Measurements from ENCODE around the gene DCAF12. TPM values are rescaled to one million over a fixed set of nuclear protein-coding genes. Genes with fewer than 3 reads are reported as not detected.

The DCAF12 gene
- polyA plus RNA-seq, 1 donor (not counting 4 experiments of a cell fraction or from before 2014, with no cell fraction given): 33.0 TPM

- H4K20me1 ChIP-seq (ENCODE audit: control insufficient read depth, extremely low read depth, insufficient read depth, low read length): no peaks in the 10 kb centered on the region
- H3K4me3 ChIP-seq (ENCODE audit: control insufficient read depth in 2 of 3, extremely low read depth in 1 of 3, insufficient read depth in 2 of 3, low read depth in 1 of 3, low read length in 3 of 3): no peak overlapping the region
- TF ChIP-seq, protein P1, sequence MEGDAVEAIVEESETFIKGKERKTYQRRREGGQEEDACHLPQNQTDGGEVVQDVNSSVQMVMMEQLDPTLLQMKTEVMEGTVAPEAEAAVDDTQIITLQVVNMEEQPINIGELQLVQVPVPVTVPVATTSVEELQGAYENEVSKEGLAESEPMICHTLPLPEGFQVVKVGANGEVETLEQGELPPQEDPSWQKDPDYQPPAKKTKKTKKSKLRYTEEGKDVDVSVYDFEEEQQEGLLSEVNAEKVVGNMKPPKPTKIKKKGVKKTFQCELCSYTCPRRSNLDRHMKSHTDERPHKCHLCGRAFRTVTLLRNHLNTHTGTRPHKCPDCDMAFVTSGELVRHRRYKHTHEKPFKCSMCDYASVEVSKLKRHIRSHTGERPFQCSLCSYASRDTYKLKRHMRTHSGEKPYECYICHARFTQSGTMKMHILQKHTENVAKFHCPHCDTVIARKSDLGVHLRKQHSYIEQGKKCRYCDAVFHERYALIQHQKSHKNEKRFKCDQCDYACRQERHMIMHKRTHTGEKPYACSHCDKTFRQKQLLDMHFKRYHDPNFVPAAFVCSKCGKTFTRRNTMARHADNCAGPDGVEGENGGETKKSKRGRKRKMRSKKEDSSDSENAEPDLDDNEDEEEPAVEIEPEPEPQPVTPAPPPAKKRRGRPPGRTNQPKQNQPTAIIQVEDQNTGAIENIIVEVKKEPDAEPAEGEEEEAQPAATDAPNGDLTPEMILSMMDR (optimal IDR thresholded peaks at IDR 0.05 in 1 of 3, IDR thresholded peaks at IDR 0.05 in 1 of 3, conservative IDR thresholded peaks at IDR 0.05 in 1 of 3; ENCODE audit: extremely low read depth in 1 of 3, insufficient read depth in 2 of 3, low read length in 3 of 3): no peak
- no peak for TF ChIP-seq EZH2 (IDR thresholded peaks at IDR 0.05; ENCODE audit: low read length)
- no peaks in the 10 kb centered on the region for H3K79me2 ChIP-seq (ENCODE audit: control insufficient read depth, insufficient read depth, low read length)
- H3K9me3 ChIP-seq (ENCODE audit: control insufficient read depth, low read depth, low read length): no peaks in the 10 kb centered on the region
- no peak for FAIRE-seq
- H3K27me3 ChIP-seq (ENCODE audit: control insufficient read depth, extremely low read depth, insufficient read depth, low read length): no peaks in the 10 kb centered on the region
- peaks cover 26 to 32% of the 10 kb centered on the region in 2 experiments for H3K36me3 ChIP-seq (ENCODE audit: control insufficient read depth in 2 of 2, extremely low read depth in 1 of 2, insufficient read depth in 2 of 2, low read length in 2 of 2)
- H3K27ac ChIP-seq (ENCODE audit: control insufficient read depth, insufficient read depth, low read length): no peak overlapping the region
- dilution Hi-C loops (cut with MboI; ENCODE audit: extremely low pct_ligation_motif_present, low sequenced_read_pairs): no loop called here
- no peak for DNase-seq (ENCODE audit: low read depth, low spot score)
- no peaks in the 10 kb centered on the region for H3K9me1 ChIP-seq (ENCODE audit: control insufficient read depth, extremely low read depth, insufficient read depth, low read length)
- no peak overlapping the region for H3K4me2 ChIP-seq (ENCODE audit: control insufficient read depth, extremely low read depth, insufficient read depth, low read depth, low read length)
- no peak overlapping the region for H3K9ac ChIP-seq (ENCODE audit: control insufficient read depth, extremely low read depth, insufficient read depth, low read length)
- no peaks in the 10 kb centered on the region for H3K4me1 ChIP-seq (ENCODE audit: control insufficient read depth, extremely low read depth, insufficient read depth, low read length)
- H2AFZ ChIP-seq (ENCODE audit: control insufficient read depth, low read length): no peak overlapping the region
Measured at GRCh38 chr9:34085581-34086500, 40.7 kb downstream of the DCAF12 start.

- Histone ChIP-seq H4K20me1 (ENCODE audit: control insufficient read depth, extremely low read depth, insufficient read depth, low read length) (no peaks in the 10 kb centered on the region), H3K27ac (ENCODE audit: control insufficient read depth, insufficient read depth, low read length) (no peak overlapping the region), H3K79me2 (ENCODE audit: control insufficient read depth, insufficient read depth, low read length) (no peaks in the 10 kb centered on the region), H3K36me3 (ENCODE audit: control insufficient read depth in 2 of 2, extremely low read depth in 1 of 2, insufficient read depth in 2 of 2, low read length in 2 of 2) (peaks cover 24 to 30% of the 10 kb centered on the region in 2 experiments), H3K4me1 (ENCODE audit: control insufficient read depth, extremely low read depth, insufficient read depth, low read length) (no peaks in the 10 kb centered on the region), H3K4me3 (ENCODE audit: control insufficient read depth in 2 of 3, extremely low read depth in 1 of 3, insufficient read depth in 2 of 3, low read depth in 1 of 3, low read length in 3 of 3) (no peak overlapping the region), H3K4me2 (ENCODE audit: control insufficient read depth, extremely low read depth, insufficient read depth, low read depth, low read length) (no peak overlapping the region), H3K9me3 (ENCODE audit: control insufficient read depth, low read depth, low read length) (no peaks in the 10 kb centered on the region), H2AFZ (ENCODE audit: control insufficient read depth, low read length) (no peak overlapping the region), H3K9ac (ENCODE audit: control insufficient read depth, extremely low read depth, insufficient read depth, low read length) (no peak overlapping the region), H3K9me1 (ENCODE audit: control insufficient read depth, extremely low read depth, insufficient read depth, low read length) (no peaks in the 10 kb centered on the region), H3K27me3 (ENCODE audit: control insufficient read depth, extremely low read depth, insufficient read depth, low read length) (no peaks in the 10 kb centered on the region)
- no peak for DNase-seq (ENCODE audit: low read depth, low spot score)
- dilution Hi-C loops (cut with MboI; ENCODE audit: extremely low pct_ligation_motif_present, low sequenced_read_pairs): no loop called here
- TF ChIP-seq EZH2 (IDR thresholded peaks at IDR 0.05; ENCODE audit: low read length): no peak
- TF ChIP-seq, protein P1 (optimal IDR thresholded peaks at IDR 0.05 in 1 of 3, IDR thresholded peaks at IDR 0.05 in 1 of 3, conservative IDR thresholded peaks at IDR 0.05 in 1 of 3; ENCODE audit: extremely low read depth in 1 of 3, insufficient read depth in 2 of 3, low read length in 3 of 3): no peak
- no peak for FAIRE-seq
Measured at GRCh38 chr9:34084562-34084961, 41.9 kb downstream of the DCAF12 start.

Measured in keratinocyte (primary cell).